ENCODE measurements around the gene SPAG16.

- no peak for TF ChIP-seq FOXP2 (optimal IDR thresholded peaks at IDR 0.05; ENCODE audit: borderline replicate concordance, extremely low read depth, extremely low read length, insufficient read depth)
- no peak for TF ChIP-seq POLR2AphosphoS5 (IDR thresholded peaks at IDR 0.05; ENCODE audit: low read depth, low read length)
- TF ChIP-seq, protein P1, sequence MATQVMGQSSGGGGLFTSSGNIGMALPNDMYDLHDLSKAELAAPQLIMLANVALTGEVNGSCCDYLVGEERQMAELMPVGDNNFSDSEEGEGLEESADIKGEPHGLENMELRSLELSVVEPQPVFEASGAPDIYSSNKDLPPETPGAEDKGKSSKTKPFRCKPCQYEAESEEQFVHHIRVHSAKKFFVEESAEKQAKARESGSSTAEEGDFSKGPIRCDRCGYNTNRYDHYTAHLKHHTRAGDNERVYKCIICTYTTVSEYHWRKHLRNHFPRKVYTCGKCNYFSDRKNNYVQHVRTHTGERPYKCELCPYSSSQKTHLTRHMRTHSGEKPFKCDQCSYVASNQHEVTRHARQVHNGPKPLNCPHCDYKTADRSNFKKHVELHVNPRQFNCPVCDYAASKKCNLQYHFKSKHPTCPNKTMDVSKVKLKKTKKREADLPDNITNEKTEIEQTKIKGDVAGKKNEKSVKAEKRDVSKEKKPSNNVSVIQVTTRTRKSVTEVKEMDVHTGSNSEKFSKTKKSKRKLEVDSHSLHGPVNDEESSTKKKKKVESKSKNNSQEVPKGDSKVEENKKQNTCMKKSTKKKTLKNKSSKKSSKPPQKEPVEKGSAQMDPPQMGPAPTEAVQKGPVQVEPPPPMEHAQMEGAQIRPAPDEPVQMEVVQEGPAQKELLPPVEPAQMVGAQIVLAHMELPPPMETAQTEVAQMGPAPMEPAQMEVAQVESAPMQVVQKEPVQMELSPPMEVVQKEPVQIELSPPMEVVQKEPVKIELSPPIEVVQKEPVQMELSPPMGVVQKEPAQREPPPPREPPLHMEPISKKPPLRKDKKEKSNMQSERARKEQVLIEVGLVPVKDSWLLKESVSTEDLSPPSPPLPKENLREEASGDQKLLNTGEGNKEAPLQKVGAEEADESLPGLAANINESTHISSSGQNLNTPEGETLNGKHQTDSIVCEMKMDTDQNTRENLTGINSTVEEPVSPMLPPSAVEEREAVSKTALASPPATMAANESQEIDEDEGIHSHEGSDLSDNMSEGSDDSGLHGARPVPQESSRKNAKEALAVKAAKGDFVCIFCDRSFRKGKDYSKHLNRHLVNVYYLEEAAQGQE (IDR thresholded peaks at IDR 0.05; ENCODE audit: insufficient read depth in 1 of 2, low read depth in 2 of 2, low read length in 2 of 2), result no peak
Measured at GRCh38 chr2:214264171-214264570, 979.9 kb downstream of the SPAG16 start.
